NCI-H2029 treated with DMSO at 0.1 percent for 48 hours (cell line): ENCODE results near the gene CETP.
"Not testable (repeated sequence)": the region's sequence is repeated elsewhere in the genome, so short reads cannot be mapped to it uniquely, and the experiment has no call there.

Experiments used
- DNase-seq: peaks from one replicate; lab custom pipeline; 2025; lab: John Stamatoyannopoulos, UW

CETP gene

GRCh38 chr16:56934599-56935145 lies 27.1 kb upstream of the CETP start:
- not testable (repeated sequence) for DNase-seq

- DNase-seq = no peak
Observed at GRCh38 chr16:56935201-56935600, 26.5 kb upstream of the CETP start.

GRCh38 chr16:56936491-56936890 lies 25.3 kb upstream of the CETP start:
- no peak for DNase-seq

DNA sequence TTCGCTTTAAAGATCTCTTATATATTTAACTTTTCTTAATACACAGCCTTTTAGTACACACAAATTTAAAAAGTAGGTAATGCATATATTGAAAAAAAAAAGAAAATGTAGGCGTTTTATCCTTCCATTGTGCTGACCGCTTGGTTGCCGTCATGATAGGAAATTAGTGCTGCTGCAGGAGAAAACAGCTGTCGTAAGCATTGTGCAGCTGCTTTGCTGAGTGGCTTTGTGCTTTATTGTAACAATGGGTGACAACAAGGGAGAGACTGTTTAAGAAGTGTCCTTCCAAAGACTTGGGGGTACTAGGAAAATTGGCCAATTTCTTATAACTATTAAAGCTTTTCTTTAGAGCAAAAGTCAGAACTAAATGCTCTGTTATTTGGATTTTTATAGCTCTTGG lies 24.8 kb upstream of the CETP start:
- no peak for DNase-seq

DNA sequence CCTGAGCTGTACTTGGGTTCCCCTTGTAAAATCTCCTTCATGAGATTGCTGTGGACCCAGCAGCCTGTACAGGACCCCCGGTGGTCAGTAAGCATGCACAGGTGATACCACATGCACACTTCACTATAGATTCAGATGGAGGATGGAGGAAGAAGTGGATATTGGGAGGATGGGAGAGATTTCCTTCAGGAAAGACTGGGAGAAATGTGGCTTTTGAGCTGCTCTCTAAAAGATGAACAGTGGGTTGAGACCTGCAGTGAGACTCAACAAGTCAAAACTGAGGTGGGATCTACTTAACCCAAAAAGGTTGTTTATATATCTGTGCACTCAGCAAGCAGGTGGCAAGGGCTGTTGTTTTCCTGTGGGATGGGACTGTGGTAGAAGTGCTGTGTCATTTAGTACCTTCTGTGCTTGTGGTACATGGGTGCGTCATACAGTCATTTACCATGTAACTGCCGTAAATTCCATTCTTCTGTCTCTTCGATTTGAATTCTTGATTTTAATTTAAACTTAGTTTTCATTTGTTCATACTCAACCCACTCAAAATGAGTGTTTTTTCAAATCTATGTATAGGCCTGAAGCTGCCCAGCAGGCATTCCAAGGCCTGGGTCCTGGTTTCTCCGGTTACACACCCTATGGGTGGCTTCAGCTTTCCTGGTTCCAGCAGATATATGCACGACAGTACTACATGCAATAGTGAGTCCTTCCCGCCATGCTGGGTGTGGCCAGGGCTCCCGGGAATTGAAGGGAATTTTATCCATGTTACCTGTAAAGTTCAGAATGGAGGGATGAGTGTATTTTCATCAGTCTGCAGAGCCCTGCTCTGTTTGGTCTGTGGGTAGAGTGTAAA lies 22.9 kb upstream of the CETP start:
- no peak for DNase-seq

DNA sequence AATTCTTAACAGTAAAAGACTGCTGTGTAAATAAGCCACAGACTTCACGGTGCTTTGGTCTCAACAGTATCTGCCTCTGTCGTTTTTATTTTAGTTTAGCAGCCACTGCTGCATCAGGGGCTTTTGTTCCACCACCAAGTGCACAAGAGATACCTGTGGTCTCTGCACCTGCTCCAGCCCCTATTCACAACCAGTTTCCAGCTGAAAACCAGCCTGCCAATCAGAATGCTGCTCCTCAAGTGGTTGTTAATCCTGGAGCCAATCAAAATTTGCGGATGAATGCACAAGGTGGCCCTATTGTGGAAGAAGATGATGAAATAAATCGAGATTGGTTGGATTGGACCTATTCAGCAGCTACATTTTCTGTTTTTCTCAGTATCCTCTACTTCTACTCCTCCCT lies 21.9 kb upstream of the CETP start:
- DNase-seq = no peak

DNA sequence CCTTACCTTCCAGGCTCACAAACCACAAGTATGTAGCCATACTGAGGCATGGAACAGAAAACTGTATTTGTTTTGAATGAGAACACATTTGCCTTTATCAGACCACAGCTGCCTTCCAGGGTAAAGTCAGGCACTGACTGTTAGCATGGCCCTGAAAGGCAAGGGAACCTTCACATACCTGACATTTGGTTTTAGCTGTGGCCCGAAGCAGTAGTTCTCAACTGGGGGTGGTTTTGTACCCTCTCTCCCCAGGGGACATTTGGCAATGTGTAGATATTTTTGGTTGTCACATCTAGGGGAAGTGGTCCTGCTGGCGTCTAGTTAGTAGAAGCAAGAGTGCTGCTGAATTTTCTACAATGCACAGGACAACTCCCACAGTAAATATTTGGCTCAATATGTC lies 20.7 kb upstream of the CETP start:
- no peak for DNase-seq

GRCh38 chr16:56941856-56942331 lies 19.9 kb upstream of the CETP start:
- no peak for DNase-seq

DNA sequence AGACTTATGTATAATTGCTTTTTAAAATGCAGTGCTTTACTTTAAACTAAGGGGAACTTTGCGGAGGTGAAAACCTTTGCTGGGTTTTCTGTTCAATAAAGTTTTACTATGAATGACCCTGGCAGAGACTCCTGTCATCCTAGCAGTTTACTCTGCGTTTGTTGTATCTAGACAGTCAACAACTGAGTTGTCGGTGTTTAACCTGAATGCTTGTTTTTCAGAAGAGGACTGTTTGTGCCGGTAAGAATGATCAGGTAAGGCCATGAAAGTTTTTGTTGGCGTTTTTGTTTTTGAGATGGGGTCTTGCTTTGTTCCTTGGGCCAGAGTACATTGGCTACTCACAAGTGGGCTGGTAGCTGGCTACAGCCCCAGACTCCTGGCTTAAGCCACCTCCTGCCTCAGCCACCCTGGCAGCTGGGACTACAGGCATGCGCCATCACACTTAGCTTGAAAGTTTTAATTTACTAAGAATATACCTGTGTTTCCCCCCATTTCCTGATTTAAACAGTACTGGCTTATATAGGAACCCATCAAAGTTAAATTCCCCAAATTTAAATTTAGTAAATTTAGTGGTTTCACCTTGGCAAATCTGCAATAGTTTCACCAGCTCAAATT lies 17.9 kb upstream of the CETP start:
- DNase-seq = no peak

GRCh38 chr16:56944954-56945839 lies 16.6 kb upstream of the CETP start:
- DNase-seq = no peak

GRCh38 chr16:56945847-56946527 lies 15.8 kb upstream of the CETP start:
- DNase-seq = no peak

- DNase-seq = no peak
Observed at GRCh38 chr16:56946767-56947603, 14.8 kb upstream of the CETP start.

- DNase-seq = no peak
Observed at GRCh38 chr16:56947604-56947995, 14.2 kb upstream of the CETP start.

DNA sequence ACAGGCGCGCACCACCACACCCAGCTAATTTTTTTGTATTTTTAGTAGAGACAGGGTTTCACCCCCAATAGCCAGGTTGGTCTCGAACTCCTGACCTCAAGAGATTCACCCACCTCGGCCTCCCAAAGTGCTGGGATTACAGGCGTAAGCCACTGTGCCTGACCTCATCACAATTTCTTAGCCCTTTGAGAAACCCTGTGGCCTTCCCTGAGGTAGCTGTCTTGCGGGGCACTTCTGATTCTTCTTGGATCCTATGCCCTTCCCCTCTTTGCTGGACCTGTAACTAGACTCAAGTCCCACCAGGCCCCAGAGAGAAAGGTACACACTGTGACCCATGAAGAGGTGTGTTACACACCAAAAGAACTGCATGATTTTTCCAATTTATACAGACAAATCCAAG lies 13.5 kb upstream of the CETP start:
- no peak for DNase-seq

DNA sequence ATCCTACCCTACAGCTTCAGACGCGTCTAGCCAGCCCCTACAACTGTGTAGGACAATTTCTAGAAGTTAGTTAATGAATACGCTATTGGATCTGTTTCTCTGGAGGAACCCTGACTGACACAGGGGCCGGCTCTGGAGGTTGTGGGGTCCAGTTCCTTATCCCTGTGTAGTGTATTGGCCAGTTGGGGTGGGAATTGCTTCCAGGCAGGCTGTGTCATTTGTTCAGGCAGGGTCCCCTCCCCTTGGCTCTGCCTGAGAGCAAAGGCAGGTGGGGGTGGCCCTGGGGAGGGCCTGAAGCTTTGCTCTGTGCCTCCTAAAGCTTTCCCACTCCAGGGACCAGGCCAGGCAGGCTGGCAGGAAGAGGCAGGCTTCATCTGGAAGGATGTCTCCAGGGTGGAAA lies 11.7 kb upstream of the CETP start:
- DNase-seq = no peak

GRCh38 chr16:56950455-56950854 lies 11.3 kb upstream of the CETP start:
- DNase-seq = no peak

- DNase-seq = no peak
Observed at GRCh38 chr16:56950881-56951771, 10.6 kb upstream of the CETP start.

GRCh38 chr16:56953006-56953405 lies 8.7 kb upstream of the CETP start:
- no peak for DNase-seq

GRCh38 chr16:56956076-56956475 lies 5.7 kb upstream of the CETP start:
- DNase-seq = no peak

GRCh38 chr16:56956756-56957155 lies 5.0 kb upstream of the CETP start:
- DNase-seq = no peak
